ENCODE measurements around the gene COX6B2.

The COX6B2 gene

GRCh38 chr19:55322204-55322885 lies 32.2 kb downstream of the COX6B2 start:
- TF ChIP-seq CTCF (IDR thresholded peaks at IDR 0.05; ENCODE audit: low read depth, low read length) = no peak
- no peak overlapping the region for H3K4me3 ChIP-seq (replicated peaks in 1 of 2; ENCODE audit: low read depth in 2 of 2, low read length in 2 of 2)
- DNase-seq (ENCODE audit: low read depth in 2 of 2) = no peak

GRCh38 chr19:55321466-55322137 lies 32.9 kb downstream of the COX6B2 start:
- no peak for DNase-seq (ENCODE audit: low read depth in 2 of 2)
- H3K4me3 ChIP-seq (replicated peaks in 1 of 2; ENCODE audit: low read depth in 2 of 2, low read length in 2 of 2) = no peak overlapping the region
- TF ChIP-seq CTCF (IDR thresholded peaks at IDR 0.05; ENCODE audit: low read depth, low read length) = no peak

- no peak for TF ChIP-seq CTCF (IDR thresholded peaks at IDR 0.05; ENCODE audit: low read depth, low read length)
- no peak overlapping the region for H3K4me3 ChIP-seq (replicated peaks in 1 of 2; ENCODE audit: low read depth in 2 of 2, low read length in 2 of 2)
- no peak for DNase-seq (ENCODE audit: low read depth in 2 of 2)
Observed at GRCh38 chr19:55320844-55321419, 33.6 kb downstream of the COX6B2 start.

- DNase-seq (ENCODE audit: low read depth in 2 of 2) = peak; percentile 32 to 61
- TF ChIP-seq CTCF (IDR thresholded peaks at IDR 0.05; ENCODE audit: low read depth, low read length) = no peak
- H3K4me3 ChIP-seq (replicated peaks in 1 of 2; ENCODE audit: low read depth in 2 of 2, low read length in 2 of 2) = no peak overlapping the region
Observed at GRCh38 chr19:55319785-55320184, 34.7 kb downstream of the COX6B2 start.

- H3K4me3 ChIP-seq (replicated peaks in 1 of 2; ENCODE audit: low read depth in 2 of 2, low read length in 2 of 2) = no peak overlapping the region
- DNase-seq (ENCODE audit: low read depth in 2 of 2) = no peak
- no peak for TF ChIP-seq CTCF (IDR thresholded peaks at IDR 0.05; ENCODE audit: low read depth, low read length)
Observed at GRCh38 chr19:55316646-55317045, 37.9 kb downstream of the COX6B2 start.

DNA sequence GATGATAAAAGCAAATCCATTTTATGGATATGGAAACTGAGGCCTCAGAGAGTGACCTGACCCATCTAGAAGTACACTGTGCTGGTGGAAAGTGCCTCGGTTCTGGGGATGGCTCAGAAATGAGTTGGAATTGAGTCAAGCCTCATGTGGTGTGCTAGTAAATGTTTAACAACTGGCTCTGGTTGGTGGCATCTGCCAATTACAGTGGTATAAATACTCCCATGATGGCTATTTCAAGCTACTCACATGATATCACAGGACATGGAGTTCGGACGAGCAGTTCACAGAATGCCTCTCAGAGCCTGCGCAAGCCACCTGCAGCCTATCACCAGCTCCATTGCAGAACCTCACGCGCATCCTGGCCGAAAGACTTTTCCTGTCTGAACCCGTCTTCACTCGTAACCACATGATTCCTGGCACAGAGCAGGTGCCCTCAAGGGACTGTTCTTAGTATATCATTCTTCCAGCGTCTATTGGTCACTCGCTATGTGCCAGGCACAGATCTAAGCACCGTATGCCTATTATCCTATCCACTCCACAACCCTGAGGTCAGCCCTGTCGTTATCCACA lies 38.5 kb downstream of the COX6B2 start:
- DNase-seq (ENCODE audit: low read depth in 2 of 2) = no peak
- TF ChIP-seq CTCF (IDR thresholded peaks at IDR 0.05; ENCODE audit: low read depth, low read length) = no peak
- no peak overlapping the region for H3K4me3 ChIP-seq (replicated peaks in 1 of 2; ENCODE audit: low read depth in 2 of 2, low read length in 2 of 2)
